Measurements from ENCODE around the gene SLC17A1. TPM values are rescaled to one million over a fixed set of nuclear protein-coding genes. Genes with fewer than 3 reads are reported as not detected.

SLC17A1 gene
- total RNA-seq, 1 donor from 2014 or later = not detected

DNA sequence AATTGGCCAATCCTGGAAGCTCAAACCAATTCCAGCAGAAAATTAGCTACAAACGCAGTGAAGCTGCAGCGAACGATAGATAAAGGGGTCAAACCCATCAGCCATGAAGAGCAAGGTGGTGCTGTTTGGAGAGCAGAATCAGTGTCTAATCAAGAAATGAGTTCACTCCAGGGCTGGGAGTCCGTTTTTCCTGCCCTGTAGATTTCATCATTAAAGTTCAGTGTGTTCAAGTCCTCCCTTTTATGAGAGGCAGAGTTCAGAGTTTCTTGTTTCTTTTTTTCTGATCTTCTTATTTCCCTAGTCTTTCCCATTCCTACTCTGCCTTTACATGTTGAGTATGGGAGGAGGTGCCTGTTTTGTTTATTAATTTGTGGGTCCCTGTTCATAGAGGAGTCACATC, 30.4 kb downstream of the SLC17A1 start:
- Histone ChIP-seq H3K27me3 (ENCODE audit: control insufficient read depth, insufficient read depth, low read length) (no peaks in the 10 kb centered on the region), H3K36me3 (ENCODE audit: control insufficient read depth, insufficient read depth, low read length) (no peaks in the 10 kb centered on the region), H3K4me3 (ENCODE audit: low read depth, low read length) (no peak overlapping the region)
- TF ChIP-seq, protein P1, sequence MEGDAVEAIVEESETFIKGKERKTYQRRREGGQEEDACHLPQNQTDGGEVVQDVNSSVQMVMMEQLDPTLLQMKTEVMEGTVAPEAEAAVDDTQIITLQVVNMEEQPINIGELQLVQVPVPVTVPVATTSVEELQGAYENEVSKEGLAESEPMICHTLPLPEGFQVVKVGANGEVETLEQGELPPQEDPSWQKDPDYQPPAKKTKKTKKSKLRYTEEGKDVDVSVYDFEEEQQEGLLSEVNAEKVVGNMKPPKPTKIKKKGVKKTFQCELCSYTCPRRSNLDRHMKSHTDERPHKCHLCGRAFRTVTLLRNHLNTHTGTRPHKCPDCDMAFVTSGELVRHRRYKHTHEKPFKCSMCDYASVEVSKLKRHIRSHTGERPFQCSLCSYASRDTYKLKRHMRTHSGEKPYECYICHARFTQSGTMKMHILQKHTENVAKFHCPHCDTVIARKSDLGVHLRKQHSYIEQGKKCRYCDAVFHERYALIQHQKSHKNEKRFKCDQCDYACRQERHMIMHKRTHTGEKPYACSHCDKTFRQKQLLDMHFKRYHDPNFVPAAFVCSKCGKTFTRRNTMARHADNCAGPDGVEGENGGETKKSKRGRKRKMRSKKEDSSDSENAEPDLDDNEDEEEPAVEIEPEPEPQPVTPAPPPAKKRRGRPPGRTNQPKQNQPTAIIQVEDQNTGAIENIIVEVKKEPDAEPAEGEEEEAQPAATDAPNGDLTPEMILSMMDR (IDR thresholded peaks at IDR 0.05; ENCODE audit: insufficient read depth, low read length, severe bottlenecking) = no peak
- no peak for DNase-seq (ENCODE audit: low read depth)
- FAIRE-seq = no peak

DNA sequence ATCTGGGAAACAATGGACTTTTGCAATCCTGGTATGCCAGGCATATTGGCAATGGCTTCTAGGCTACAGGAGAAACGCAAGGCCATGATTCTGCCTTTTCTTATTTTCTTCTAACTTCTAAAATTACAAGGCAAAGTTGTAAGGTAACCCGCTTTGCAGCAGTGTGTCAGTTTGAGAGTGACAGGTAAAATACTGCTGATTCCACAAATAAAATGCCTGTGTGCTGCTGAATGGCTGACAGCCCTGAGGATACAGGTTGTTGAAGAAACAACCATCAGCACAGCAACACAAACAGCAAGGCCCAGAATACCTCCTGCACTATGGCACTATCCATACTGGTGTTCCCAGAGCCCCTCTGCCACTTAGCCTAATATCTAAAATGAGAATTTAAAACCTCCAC, 37.1 kb downstream of the SLC17A1 start:
- no peak for DNase-seq (ENCODE audit: low read depth)
- H3K4me3 ChIP-seq (ENCODE audit: low read depth, low read length) = no peak overlapping the region

DNA sequence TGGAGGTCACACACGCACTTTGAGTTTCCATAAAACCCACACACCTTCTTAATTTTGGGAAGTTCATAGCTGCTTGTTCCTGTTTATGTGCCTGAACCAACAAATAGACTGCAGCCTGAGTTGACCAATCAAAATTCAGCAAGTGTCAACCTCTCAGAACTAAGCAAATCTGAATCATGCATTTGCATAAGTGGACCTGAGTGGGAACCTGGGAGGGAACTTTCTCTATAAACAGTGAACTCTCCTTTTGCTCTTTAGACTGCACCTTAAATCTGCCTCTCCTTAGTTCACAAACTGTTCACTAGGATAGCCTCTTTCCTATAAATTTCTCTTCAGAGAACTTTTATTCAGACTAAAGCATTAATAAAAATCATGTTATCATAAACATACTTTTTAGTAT, 37.9 kb downstream of the SLC17A1 start:
- DNase-seq (ENCODE audit: low read depth) (no peak), FAIRE-seq (no peak)
- no peaks in the 10 kb centered on the region for H3K36me3 ChIP-seq (ENCODE audit: control insufficient read depth, insufficient read depth, low read length)
- no peaks in the 10 kb centered on the region for H3K27me3 ChIP-seq (ENCODE audit: control insufficient read depth, insufficient read depth, low read length)
- no peak overlapping the region for H3K4me3 ChIP-seq (ENCODE audit: low read depth, low read length)
- TF ChIP-seq, protein P1 (IDR thresholded peaks at IDR 0.05; ENCODE audit: insufficient read depth, low read length, severe bottlenecking) = no peak

More for the DNA sequence above, 37.1 kb downstream of the SLC17A1 start:
- TF ChIP-seq, protein P1 (IDR thresholded peaks at IDR 0.05; ENCODE audit: insufficient read depth, low read length, severe bottlenecking) = no peak
- Histone ChIP-seq H3K27me3 (ENCODE audit: control insufficient read depth, insufficient read depth, low read length) (no peaks in the 10 kb centered on the region), H3K36me3 (ENCODE audit: control insufficient read depth, insufficient read depth, low read length) (no peaks in the 10 kb centered on the region)
- no peak for FAIRE-seq

DNA sequence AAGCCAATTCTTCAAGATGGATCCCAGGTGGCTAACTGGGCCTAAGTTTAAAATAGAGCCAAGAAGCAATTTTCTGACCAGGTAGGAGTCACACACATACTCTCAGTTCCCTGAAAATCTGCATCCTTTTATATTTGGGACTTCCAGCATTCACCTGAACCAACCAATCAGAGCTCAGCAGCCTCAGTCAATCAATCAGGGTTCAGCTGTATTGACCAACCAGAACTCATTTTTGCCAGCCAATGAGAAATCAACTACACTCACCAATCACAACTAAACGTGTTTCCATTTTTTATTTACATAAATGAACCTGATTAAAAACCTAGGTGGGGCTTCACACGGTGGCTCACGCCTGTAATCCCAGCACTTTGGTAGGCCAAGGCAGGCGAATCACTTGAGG, 39.8 kb downstream of the SLC17A1 start:
- no peak overlapping the region for H3K4me3 ChIP-seq (ENCODE audit: low read depth, low read length)
- FAIRE-seq (no peak), DNase-seq (ENCODE audit: low read depth) (no peak)
- no peaks in the 10 kb centered on the region for H3K27me3 ChIP-seq (ENCODE audit: control insufficient read depth, insufficient read depth, low read length)
- TF ChIP-seq, protein P1 (IDR thresholded peaks at IDR 0.05; ENCODE audit: insufficient read depth, low read length, severe bottlenecking) = no peak
- no peaks in the 10 kb centered on the region for H3K36me3 ChIP-seq (ENCODE audit: control insufficient read depth, insufficient read depth, low read length)

DNA sequence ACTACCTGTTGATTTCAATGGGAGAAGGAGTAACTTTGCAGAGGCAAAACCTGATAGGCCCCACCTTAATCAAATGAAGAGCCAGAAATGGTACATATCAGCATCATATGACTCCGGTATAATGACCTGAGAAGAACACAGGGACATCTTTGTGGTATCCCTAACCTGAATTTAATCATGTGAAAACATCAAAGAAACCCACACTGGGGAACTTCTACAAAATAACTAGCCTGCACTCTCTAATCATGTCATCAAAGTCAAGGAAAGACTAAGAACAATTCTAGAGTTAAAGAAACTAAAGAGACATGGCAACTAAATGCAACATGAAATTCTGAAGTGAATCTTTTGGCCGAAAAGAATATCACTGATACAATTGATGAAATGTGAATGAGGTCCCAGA, 42.4 kb downstream of the SLC17A1 start:
- H3K36me3 ChIP-seq (ENCODE audit: control insufficient read depth, insufficient read depth, low read length) = no peaks in the 10 kb centered on the region
- no peaks in the 10 kb centered on the region for H3K27me3 ChIP-seq (ENCODE audit: control insufficient read depth, insufficient read depth, low read length)
- FAIRE-seq = no peak
- DNase-seq (ENCODE audit: low read depth) = no peak
- TF ChIP-seq, protein P1 (IDR thresholded peaks at IDR 0.05; ENCODE audit: insufficient read depth, low read length, severe bottlenecking) = no peak
- H3K4me3 ChIP-seq (ENCODE audit: low read depth, low read length) = no peak overlapping the region

DNA sequence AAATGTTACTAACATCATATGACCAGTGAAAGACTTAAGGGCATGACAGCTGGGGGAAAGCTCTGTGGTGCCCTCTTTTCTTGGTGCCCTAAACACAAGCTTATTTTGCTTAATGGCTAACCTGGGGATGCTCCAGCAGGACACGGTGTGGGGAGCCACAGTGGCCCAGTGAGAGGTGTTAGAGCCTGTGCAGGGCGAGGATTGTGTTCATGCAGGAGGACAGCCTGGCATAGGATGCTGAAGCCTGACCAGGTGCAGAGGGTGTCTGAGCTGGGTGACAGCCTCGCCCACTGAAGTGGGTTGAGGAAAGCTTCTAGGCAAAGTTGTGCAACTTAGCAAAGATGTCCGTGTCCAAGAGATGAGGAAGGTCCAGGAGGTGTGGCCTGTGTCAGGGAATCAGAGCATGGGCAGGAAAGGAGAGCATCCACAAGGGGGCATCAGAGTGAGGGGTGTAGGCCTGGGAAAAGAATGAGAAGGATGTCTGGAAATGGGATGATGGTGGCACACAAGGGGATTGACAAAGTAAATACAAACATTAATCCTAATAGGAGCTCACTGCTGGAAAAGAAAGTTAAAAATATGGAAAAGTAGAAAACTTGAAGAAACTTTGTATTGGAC, 43.4 kb downstream of the SLC17A1 start:
- TF ChIP-seq, protein P1 (IDR thresholded peaks at IDR 0.05; ENCODE audit: insufficient read depth, low read length, severe bottlenecking) = peak; percentile 69
- Histone ChIP-seq H3K36me3 (ENCODE audit: control insufficient read depth, insufficient read depth, low read length) (no peaks in the 10 kb centered on the region), H3K4me3 (ENCODE audit: low read depth, low read length) (no peak overlapping the region), H3K27me3 (ENCODE audit: control insufficient read depth, insufficient read depth, low read length) (no peaks in the 10 kb centered on the region)
- FAIRE-seq = peak; percentile 13
- DNase-seq (ENCODE audit: low read depth) = peak; percentile 53

Measured in bronchial epithelial cell (primary cell).